NCI-H187 treated with DMSO at 0.1 percent for 48 hours (cell line): ENCODE results near the gene TSKU.
"Not testable (repeated sequence)": the region's sequence is repeated elsewhere in the genome, so short reads cannot be mapped to it uniquely, and the experiment has no call there.

Experiments
- DNase-seq: peaks from one replicate; lab custom pipeline; 2025; lab: John Stamatoyannopoulos, UW

TSKU gene

GRCh38 chr11:76783294-76783895 is at the start of gene TSKU:
Gene TSKU, plus strand, starts transcription at chr11:76783356. Its CDS starts 12,261 bp downstream, at chr11:76795617.
- no peak for DNase-seq

- not testable (repeated sequence) for DNase-seq
Observed at GRCh38 chr11:76733906-76734305, 49.2 kb upstream of the TSKU start.

- DNase-seq: no peak
Observed at GRCh38 chr11:76734456-76735420, 48.4 kb upstream of the TSKU start.

- no peak for DNase-seq
Observed at GRCh38 chr11:76735841-76736240, 47.3 kb upstream of the TSKU start.

GRCh38 chr11:76736266-76736665 is 46.9 kb upstream of the TSKU start:
- DNase-seq: no peak

GRCh38 chr11:76736773-76737495 is 46.2 kb upstream of the TSKU start:
- no peak for DNase-seq

- DNase-seq: no peak
Observed at GRCh38 chr11:76738618-76739240, 44.4 kb upstream of the TSKU start.

GRCh38 chr11:76739798-76740197 is 43.4 kb upstream of the TSKU start:
- DNase-seq: no peak

- no peak for DNase-seq
Observed at GRCh38 chr11:76740772-76741171, 42.4 kb upstream of the TSKU start.

GRCh38 chr11:76742902-76743301 is 40.3 kb upstream of the TSKU start:
- DNase-seq: no peak

GRCh38 chr11:76744186-76745043 is 38.7 kb upstream of the TSKU start:
- no peak for DNase-seq

- no peak for DNase-seq
Observed at GRCh38 chr11:76745044-76745376, 38.1 kb upstream of the TSKU start.

- no peak for DNase-seq
Observed at GRCh38 chr11:76745561-76746207, 37.5 kb upstream of the TSKU start.

GRCh38 chr11:76747153-76747914 is 35.8 kb upstream of the TSKU start:
- no peak for DNase-seq

GRCh38 chr11:76747915-76748860 is 35.0 kb upstream of the TSKU start:
- no peak for DNase-seq

GRCh38 chr11:76748948-76749347 is 34.2 kb upstream of the TSKU start:
- no peak for DNase-seq

- DNase-seq: no peak
Observed at GRCh38 chr11:76750067-76750466, 33.1 kb upstream of the TSKU start.

GRCh38 chr11:76750746-76751145 is 32.4 kb upstream of the TSKU start:
- DNase-seq: no peak
